Activated B cell treated with CpG ODN at 0.5 μM for 24 hours (primary cell): ENCODE measurements around the gene CTDP1. TPM values are rescaled to one million over a fixed set of nuclear protein-coding genes. Genes with fewer than 3 reads are reported as not detected.

Experiments
- ATAC-seq: fragments of 200-7000 bp; cut with Tn5 transposase; one replicate; pipeline ENCODE4 v1.10.0; 2021; ENCODE audit warnings: low read depth, mild to moderate bottlenecking, moderate library complexity
- CTCF ChIA-PET: fragments of 350-600 bp; sonication (Branson Sonifier 250); formaldehyde crosslinking; loops from one replicate; lab custom pipeline; 2021; ENCODE audit warnings: antibody characterized with exemption; lab: Charles Lee
- POLR2A ChIA-PET: fragments of 350-600 bp; sonication (Branson Sonifier 250); formaldehyde crosslinking; loops from one replicate; lab custom pipeline; 2021; ENCODE audit warnings: antibody characterized with exemption; lab: Charles Lee
- DNase-seq: peaks from one replicate; pipeline ENCODE4 v3.0.0; 2022
- H3K27ac Mint-ChIP-seq: one replicate; pipeline ENCODE4 v1.8.0; 2020; ENCODE audit warnings: mixed read lengths
- H3K27me3 Mint-ChIP-seq: one replicate; pipeline ENCODE4 v1.8.0; 2021; ENCODE audit warnings: mixed read lengths
- H3K36me3 Mint-ChIP-seq: one replicate; pipeline ENCODE4 v1.8.0; 2021; ENCODE audit warnings: low read depth, mixed read lengths
- H3K4me1 Mint-ChIP-seq: one replicate; pipeline ENCODE4 v1.8.0; 2021; ENCODE audit warnings: mixed read lengths
- H3K4me3 Mint-ChIP-seq: one replicate; pipeline ENCODE4 v1.8.0; 2020; ENCODE audit warnings: mild to moderate bottlenecking, mixed read lengths
- H3K9me3 Mint-ChIP-seq: one replicate; pipeline ENCODE4 v1.8.0; 2020; ENCODE audit warnings: mixed read lengths
- intact Hi-C: fragments of 100-400 bp; cut with micrococcal nuclease; formaldehyde crosslinking; loops from one replicate; pipeline ENCODE4 v1.15.1; 2024
- total RNA-seq: library from RNA; stranded (reverse); gene quantifications from 2 replicates; pipeline ENCODE4 v1.2.3, GENCODE V29; 2022
- TF ChIP-seq, protein P1 (sequence below): fragments of 200-600 bp; IDR thresholded peaks from one replicate; pipeline ENCODE4 v1.8.0; 2022; ENCODE audit warnings: antibody characterized with exemption, mild to moderate bottlenecking

The CTDP1 gene
- total RNA-seq, 1 donor from 2014 or later = 33.8 TPM

DNA sequence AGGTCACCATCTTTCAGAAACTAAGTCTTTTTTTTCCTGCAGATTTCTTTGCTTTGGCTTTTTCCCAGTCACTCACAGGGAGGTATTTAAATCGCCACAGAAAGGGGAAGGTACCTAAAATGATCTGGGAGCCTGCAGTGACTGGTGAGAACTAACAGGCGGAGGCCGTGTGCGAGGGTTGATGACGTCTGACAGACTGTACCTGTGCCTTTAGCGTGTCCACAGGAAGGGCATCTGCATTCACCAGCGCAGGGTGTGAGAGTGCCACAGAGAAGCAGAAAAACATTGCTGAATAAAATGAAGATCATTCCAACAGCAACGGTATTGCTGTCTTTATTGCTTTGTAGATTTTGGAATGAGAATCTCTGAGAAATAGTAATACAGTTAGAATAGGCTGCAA lies 5.7 kb downstream of the CTDP1 start:
- no peak for DNase-seq
- peaks cover 36% of the 10 kb centered on the region for H3K4me1 Mint-ChIP-seq
- intact Hi-C loops = no loop called here
- H3K27ac Mint-ChIP-seq = no peak overlapping the region
- no peaks in the 10 kb centered on the region for H3K27me3 Mint-ChIP-seq
- H3K36me3 Mint-ChIP-seq = peaks cover 16% of the 10 kb centered on the region
- no peak for ATAC-seq
- ChIA-PET POLR2A (interaction anchor here (0.7 kb wide), 1 partner anchor 60 kb away, joined by 3 read pairs; no protein-coding TSS in a partner anchor), CTCF (no interaction called here)
- no peak overlapping the region for H3K4me3 Mint-ChIP-seq
- no peaks in the 10 kb centered on the region for H3K9me3 Mint-ChIP-seq
- TF ChIP-seq, protein P1, sequence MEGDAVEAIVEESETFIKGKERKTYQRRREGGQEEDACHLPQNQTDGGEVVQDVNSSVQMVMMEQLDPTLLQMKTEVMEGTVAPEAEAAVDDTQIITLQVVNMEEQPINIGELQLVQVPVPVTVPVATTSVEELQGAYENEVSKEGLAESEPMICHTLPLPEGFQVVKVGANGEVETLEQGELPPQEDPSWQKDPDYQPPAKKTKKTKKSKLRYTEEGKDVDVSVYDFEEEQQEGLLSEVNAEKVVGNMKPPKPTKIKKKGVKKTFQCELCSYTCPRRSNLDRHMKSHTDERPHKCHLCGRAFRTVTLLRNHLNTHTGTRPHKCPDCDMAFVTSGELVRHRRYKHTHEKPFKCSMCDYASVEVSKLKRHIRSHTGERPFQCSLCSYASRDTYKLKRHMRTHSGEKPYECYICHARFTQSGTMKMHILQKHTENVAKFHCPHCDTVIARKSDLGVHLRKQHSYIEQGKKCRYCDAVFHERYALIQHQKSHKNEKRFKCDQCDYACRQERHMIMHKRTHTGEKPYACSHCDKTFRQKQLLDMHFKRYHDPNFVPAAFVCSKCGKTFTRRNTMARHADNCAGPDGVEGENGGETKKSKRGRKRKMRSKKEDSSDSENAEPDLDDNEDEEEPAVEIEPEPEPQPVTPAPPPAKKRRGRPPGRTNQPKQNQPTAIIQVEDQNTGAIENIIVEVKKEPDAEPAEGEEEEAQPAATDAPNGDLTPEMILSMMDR = no peak

DNA sequence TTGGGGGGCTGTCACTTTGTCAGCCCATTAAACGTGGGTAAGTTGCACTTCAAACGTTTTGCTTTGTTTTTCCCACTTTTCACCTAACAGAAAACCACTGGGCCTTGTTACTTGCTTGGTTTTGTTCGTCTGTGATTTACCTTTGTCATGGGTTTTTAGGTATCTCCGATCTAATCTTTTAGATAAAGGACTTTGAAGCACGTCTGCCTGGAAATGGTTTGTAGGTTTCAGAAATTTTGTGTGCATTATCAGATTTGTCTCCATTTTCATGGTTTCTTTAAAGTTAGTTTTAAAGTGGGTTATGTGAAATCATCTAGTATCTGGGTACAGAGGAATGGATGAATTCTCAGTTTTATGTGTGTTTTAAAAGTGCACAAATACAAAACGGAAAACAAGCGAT lies 6.4 kb downstream of the CTDP1 start:
- Mint-ChIP-seq H3K9me3 (no peaks in the 10 kb centered on the region), H3K36me3 (peaks cover 16% of the 10 kb centered on the region), H3K4me1 (peaks cover 29% of the 10 kb centered on the region), H3K27me3 (no peaks in the 10 kb centered on the region), H3K4me3 (no peak overlapping the region), H3K27ac (no peak overlapping the region)
- CTCF ChIA-PET = no interaction called here
- TF ChIP-seq, protein P1 = no peak
- no peak for DNase-seq
- intact Hi-C loops = no loop called here
- ATAC-seq = no peak
- POLR2A ChIA-PET = no interaction called here

DNA sequence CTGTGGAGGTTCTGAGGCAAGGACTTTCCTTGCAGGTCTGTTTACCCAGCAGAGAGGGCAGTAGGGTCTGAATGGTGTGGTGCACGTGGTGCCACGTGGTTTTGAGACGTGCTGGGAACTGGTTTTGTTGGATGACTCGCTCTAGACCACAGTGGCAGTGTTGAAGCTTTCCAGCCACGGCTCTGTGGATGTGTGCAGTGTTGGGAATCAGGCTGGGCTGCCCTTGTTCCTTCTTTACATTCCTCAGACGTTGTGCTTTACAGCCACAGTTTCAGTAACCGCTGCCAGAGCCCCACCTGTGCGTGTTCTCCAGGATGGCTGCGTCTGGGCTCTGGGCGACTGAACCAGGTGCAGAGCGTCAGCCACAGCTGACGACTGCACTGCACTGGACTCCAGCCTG lies 8.2 kb downstream of the CTDP1 start:
- ChIA-PET CTCF (no interaction called here), POLR2A (no interaction called here)
- ATAC-seq = no peak
- Mint-ChIP-seq H3K4me3 (no peak overlapping the region), H3K36me3 (peaks cover 10% of the 10 kb centered on the region), H3K9me3 (no peaks in the 10 kb centered on the region), H3K27me3 (no peaks in the 10 kb centered on the region), H3K4me1 (peaks cover 15% of the 10 kb centered on the region), H3K27ac (peak overlapping the region; percentile 7)
- no peak for DNase-seq
- TF ChIP-seq, protein P1 = no peak
- intact Hi-C loops = no loop called here

DNA sequence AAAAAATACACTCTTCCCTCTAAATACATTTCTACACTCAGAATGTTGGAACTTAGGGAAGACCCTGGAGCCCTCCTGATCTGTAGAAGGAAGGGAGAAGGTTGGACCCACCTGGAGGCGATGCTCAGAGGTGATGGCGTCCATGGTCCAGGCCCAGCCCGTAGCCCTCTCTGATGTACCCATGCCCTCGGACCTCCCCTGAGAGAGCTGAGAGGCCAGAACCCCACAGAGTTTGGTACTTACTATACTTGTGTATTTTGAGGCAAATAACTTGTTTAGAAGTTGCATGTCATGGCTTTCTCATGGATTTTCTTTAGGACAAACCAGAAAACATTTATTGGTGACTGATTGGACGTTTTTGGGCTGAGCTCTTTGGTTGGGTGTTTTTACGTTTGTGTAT lies 10.5 kb downstream of the CTDP1 start:
- CTCF ChIA-PET = no interaction called here
- H3K9me3 Mint-ChIP-seq = no peaks in the 10 kb centered on the region
- intact Hi-C loops = no loop called here
- DNase-seq (no peak), ATAC-seq (no peak)
- TF ChIP-seq, protein P1 = no peak
- POLR2A ChIA-PET = no interaction called here
- peaks cover 9% of the 10 kb centered on the region for H3K4me1 Mint-ChIP-seq
- peaks cover 9% of the 10 kb centered on the region for H3K36me3 Mint-ChIP-seq
- H3K27me3 Mint-ChIP-seq = no peaks in the 10 kb centered on the region
- H3K27ac Mint-ChIP-seq = no peak overlapping the region
- H3K4me3 Mint-ChIP-seq = no peak overlapping the region

DNA sequence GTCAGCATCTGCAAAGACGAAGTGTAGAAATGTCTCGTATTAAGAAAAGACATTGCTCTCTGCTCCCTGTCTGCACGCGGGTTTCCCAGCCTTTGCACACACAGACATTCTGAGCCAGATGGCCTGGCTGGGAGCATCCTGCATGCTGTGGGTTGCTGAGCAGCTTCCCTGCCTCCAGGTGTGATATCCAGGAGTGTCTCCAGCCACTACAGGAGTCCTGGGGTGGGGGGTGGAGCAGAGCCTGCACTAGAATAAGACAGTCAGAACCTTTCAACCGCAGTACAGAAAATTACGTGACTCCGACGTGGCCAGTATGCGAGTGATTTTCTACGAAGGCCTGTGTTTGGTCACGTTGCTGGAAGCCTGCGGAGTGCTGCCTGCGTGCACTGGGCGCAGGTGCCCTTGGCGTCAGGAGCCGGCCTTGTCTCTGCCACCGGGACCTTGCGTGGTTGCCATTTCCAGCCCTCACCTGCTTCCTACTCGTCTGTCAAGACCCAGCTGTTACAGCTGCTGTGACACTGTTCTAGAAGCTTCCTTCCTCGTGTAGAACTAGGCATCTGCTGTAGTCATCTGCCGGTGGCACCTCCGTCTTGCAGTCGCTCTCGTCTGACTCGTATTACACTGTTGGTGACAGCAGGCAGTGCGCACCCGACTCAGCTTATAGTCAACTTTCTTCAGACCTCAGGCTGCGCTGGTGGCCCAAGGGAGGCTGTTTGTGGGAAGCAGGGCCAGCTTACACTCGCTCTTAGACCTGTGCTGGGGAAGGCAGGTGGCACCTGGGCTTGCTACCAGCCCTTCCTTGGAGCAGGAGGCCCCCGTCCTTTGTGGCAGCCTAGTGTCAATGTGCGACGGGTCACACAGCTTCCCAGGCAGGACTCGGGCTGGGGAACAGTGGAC lies 11.2 kb downstream of the CTDP1 start:
- no peak overlapping the region for H3K4me3 Mint-ChIP-seq
- TF ChIP-seq, protein P1 = no peak
- no peak overlapping the region for H3K27ac Mint-ChIP-seq
- no peak for DNase-seq
- ChIA-PET POLR2A (no interaction called here), CTCF (no interaction called here)
- no peak for ATAC-seq
- H3K36me3 Mint-ChIP-seq = peaks cover 11% of the 10 kb centered on the region
- H3K27me3 Mint-ChIP-seq = no peaks in the 10 kb centered on the region
- intact Hi-C loops = no loop called here
- no peaks in the 10 kb centered on the region for H3K9me3 Mint-ChIP-seq
- H3K4me1 Mint-ChIP-seq = peaks cover 9% of the 10 kb centered on the region
